A549 treated with dexamethasone at 1 μM for 4 hours (cell line): ENCODE results near the gene NRSN2. TPM values are rescaled to one million over a fixed set of nuclear protein-coding genes. Genes with fewer than 3 reads are reported as not detected.

Source experiments
- total RNA-seq: library from RNA; stranded (reverse); fragments of 200-300 nt; extraction: Qiagen RNA extraction; gene quantifications from 5 replicates; pipeline ENCODE4 v1.2.3, GENCODE V29; 2022

NRSN2 gene
- total RNA-seq = 49.9 to 65.7 TPM (median 62.6 TPM) in 5 replicates

GRCh38 chr20:346640-347316 is at the start of gene NRSN2:
TSS of gene NRSN2 (plus strand) at chr20:347111. CDS start at chr20:349644, 2,533 bp downstream.

GRCh38 chr20:325045-325888 is 21.6 kb upstream of the NRSN2 start, which contains the start of gene SOX12:
TSS of gene SOX12 (plus strand) at chr20:325552. CDS start at chr20:325925, 373 bp downstream.

Other genes starting within 250 kb of the NRSN2 start
- gene DEFB126, start 204.5 kb upstream of the NRSN2 start, total RNA-seq = not detected in 5 replicates
- gene DEFB127, start 189.7 kb upstream of the NRSN2 start, total RNA-seq = not detected in 5 replicates
- gene DEFB128, start 157.4 kb upstream of the NRSN2 start, total RNA-seq = not detected in 5 replicates
- gene DEFB129, start 119.9 kb upstream of the NRSN2 start, total RNA-seq = not detected in 5 replicates
- gene DEFB132, start 89.4 kb upstream of the NRSN2 start, total RNA-seq = not detected in 5 replicates
- gene C20orf96, start 56.4 kb upstream of the NRSN2 start, total RNA-seq = 9.5 to 10.7 TPM (median 10.1 TPM) in 5 replicates
- 17.9 to 21.8 TPM (median 19.6 TPM) in 5 replicates for gene ZCCHC3, start 49.5 kb upstream of the NRSN2 start, total RNA-seq
- 17.7 to 28.2 TPM (median 27.1 TPM) in 5 replicates for gene SOX12, start 21.6 kb upstream of the NRSN2 start, total RNA-seq
- gene TRIB3, start 33.6 kb downstream of the NRSN2 start, total RNA-seq = 50.7 to 64.3 TPM (median 59.0 TPM) in 5 replicates
- 100 to 145 TPM (median 133 TPM) in 5 replicates for gene RBCK1, start 61.2 kb downstream of the NRSN2 start, total RNA-seq
- gene TBC1D20, start 115.4 kb downstream of the NRSN2 start, total RNA-seq = 29.4 to 36.7 TPM (median 35.9 TPM) in 5 replicates
- 137 to 190 TPM (median 174 TPM) in 5 replicates for gene CSNK2A1, start 196.7 kb downstream of the NRSN2 start, total RNA-seq